Lower leg skin (tissue), 3 donors: Measurements from ENCODE around the gene DAPK2.

Experiments
- CTCF ChIP-seq, 3 donors: fragments of 450-650 bp; IDR thresholded peaks; one replicate each; pipeline ENCODE4 v1.5.1; 2016; ENCODE audit warnings: antibody characterized with exemption in 3 of 3, mild to moderate bottlenecking in 3 of 3, moderate library complexity in 2 of 3
- POLR2A ChIP-seq, 2 donors: fragments of 450-650 bp; IDR thresholded peaks; one replicate each; pipeline ENCODE4 v1.6.1; 2016 to 2017; ENCODE audit warnings: antibody characterized with exemption in 2 of 2, mild to moderate bottlenecking in 1 of 2, moderate library complexity in 1 of 2

- TF ChIP-seq CTCF (IDR thresholded peaks at IDR 0.05) (no peak), POLR2A (IDR thresholded peaks at IDR 0.05) (no peak)
Observed at GRCh38 chr15:63982381-63982854, 63.9 kb downstream of the DAPK2 start.
